ENCODE measurements around the gene DGKB. TPM values are rescaled to one million over a fixed set of nuclear protein-coding genes. Genes with fewer than 3 reads are reported as not detected.
A peak's percentile ranks its signal among the peaks of the same experiment; 100 is the strongest.

The DGKB gene
- total RNA-seq, 1 experiment from 2014 or later: 0.48 TPM

- BruUV-seq (replicated peaks): no TSS peak
- ChIA-PET CTCF (no interaction called here), POLR2A (ENCODE audit: unreplicated experiment) (no interaction called here)
- H3K79me2 ChIP-seq (ENCODE audit: low read depth): no peaks in the 10 kb centered on the region
- no peak overlapping the region for H3K4me2 ChIP-seq
- DNase-seq: no peak
- no peaks in the 10 kb centered on the region for H3K4me1 ChIP-seq (replicated peaks; ENCODE audit: insufficient read depth)
- intact Hi-C loops (cut with micrococcal nuclease; ENCODE audit: unreplicated experiment): no loop called here
- no peaks in the 10 kb centered on the region for H3K9me3 ChIP-seq (ENCODE audit: insufficient read depth, low read depth)
- H3K36me3 ChIP-seq (ENCODE audit: low read depth): no peaks in the 10 kb centered on the region
- H3K27me3 ChIP-seq (ENCODE audit: insufficient read depth, low read depth): no peaks in the 10 kb centered on the region
- no peaks in the 10 kb centered on the region for H4K20me1 ChIP-seq (ENCODE audit: insufficient read depth)
- H3K9me2 ChIP-seq (ENCODE audit: insufficient read depth): no peaks in the 10 kb centered on the region; the same call in 1 of the 2 replicates
- H3K27ac ChIP-seq: no peak overlapping the region
- 0 out of 2 replicates have a peak overlapping the region, but pooled peaks have one; percentile 13 for H2AFZ ChIP-seq
- H3K4me3 ChIP-seq: no peak overlapping the region
- no peaks in the 10 kb centered on the region for H3F3A ChIP-seq (ENCODE audit: insufficient read depth, low read depth)
- TF ChIP-seq, protein P1, sequence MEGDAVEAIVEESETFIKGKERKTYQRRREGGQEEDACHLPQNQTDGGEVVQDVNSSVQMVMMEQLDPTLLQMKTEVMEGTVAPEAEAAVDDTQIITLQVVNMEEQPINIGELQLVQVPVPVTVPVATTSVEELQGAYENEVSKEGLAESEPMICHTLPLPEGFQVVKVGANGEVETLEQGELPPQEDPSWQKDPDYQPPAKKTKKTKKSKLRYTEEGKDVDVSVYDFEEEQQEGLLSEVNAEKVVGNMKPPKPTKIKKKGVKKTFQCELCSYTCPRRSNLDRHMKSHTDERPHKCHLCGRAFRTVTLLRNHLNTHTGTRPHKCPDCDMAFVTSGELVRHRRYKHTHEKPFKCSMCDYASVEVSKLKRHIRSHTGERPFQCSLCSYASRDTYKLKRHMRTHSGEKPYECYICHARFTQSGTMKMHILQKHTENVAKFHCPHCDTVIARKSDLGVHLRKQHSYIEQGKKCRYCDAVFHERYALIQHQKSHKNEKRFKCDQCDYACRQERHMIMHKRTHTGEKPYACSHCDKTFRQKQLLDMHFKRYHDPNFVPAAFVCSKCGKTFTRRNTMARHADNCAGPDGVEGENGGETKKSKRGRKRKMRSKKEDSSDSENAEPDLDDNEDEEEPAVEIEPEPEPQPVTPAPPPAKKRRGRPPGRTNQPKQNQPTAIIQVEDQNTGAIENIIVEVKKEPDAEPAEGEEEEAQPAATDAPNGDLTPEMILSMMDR (conservative IDR thresholded peaks at IDR 0.05): no peak
- TF ChIP-seq EZH2 (IDR thresholded peaks at IDR 0.05; ENCODE audit: low read depth): no peak
Measured at GRCh38 chr7:14899030-14899429, 3.5 kb downstream of the DGKB start.

DNA sequence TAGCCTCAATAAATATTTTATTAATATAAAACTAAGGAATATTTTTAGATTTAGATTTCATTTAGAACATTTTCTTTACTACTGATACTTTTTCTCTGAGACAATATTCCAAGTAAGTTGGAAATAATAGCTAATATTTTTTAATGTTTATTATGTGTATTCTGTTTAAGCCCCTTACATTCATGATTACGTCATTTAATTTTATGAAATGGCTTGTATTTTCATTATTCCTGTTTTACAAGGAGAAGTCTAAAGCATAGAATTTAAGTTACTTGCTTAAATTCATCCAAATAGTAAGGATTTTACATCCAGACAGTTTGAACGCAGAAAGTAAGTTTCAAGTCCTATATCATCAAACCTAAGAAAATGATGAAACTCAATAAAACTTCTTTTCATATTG, 6.1 kb downstream of the DGKB start:
- Histone ChIP-seq H3K9me2 (ENCODE audit: insufficient read depth) (peaks cover 3% of the 10 kb centered on the region; the same call in 1 of the 2 replicates), H2AFZ (no peak overlapping the region), H3K4me1 (replicated peaks; ENCODE audit: insufficient read depth) (no peaks in the 10 kb centered on the region), H3K4me3 (no peak overlapping the region), H3F3A (ENCODE audit: insufficient read depth, low read depth) (no peaks in the 10 kb centered on the region), H3K27me3 (ENCODE audit: insufficient read depth, low read depth) (no peaks in the 10 kb centered on the region), H3K79me2 (ENCODE audit: low read depth) (no peaks in the 10 kb centered on the region), H4K20me1 (ENCODE audit: insufficient read depth) (no peaks in the 10 kb centered on the region), H3K27ac (no peak overlapping the region), H3K36me3 (ENCODE audit: low read depth) (no peaks in the 10 kb centered on the region), H3K9me3 (ENCODE audit: insufficient read depth, low read depth) (no peaks in the 10 kb centered on the region), H3K4me2 (no peak overlapping the region)
- intact Hi-C loops (cut with micrococcal nuclease; ENCODE audit: unreplicated experiment): no loop called here
- CTCF ChIA-PET: no interaction called here
- no peak for DNase-seq
- TF ChIP-seq EZH2 (IDR thresholded peaks at IDR 0.05; ENCODE audit: low read depth): no peak
- TF ChIP-seq, protein P1 (conservative IDR thresholded peaks at IDR 0.05): no peak
- BruUV-seq (replicated peaks): no TSS peak
- POLR2A ChIA-PET (ENCODE audit: unreplicated experiment): no interaction called here

- Histone ChIP-seq H2AFZ (no peak overlapping the region), H3K79me2 (ENCODE audit: low read depth) (no peaks in the 10 kb centered on the region), H3K4me2 (no peak overlapping the region), H3K4me3 (no peak overlapping the region), H3K36me3 (ENCODE audit: low read depth) (no peaks in the 10 kb centered on the region), H3K27ac (no peak overlapping the region), H3K9me2 (ENCODE audit: insufficient read depth) (peaks cover 3% of the 10 kb centered on the region; the same call in 1 of the 2 replicates), H4K20me1 (ENCODE audit: insufficient read depth) (no peaks in the 10 kb centered on the region), H3F3A (ENCODE audit: insufficient read depth, low read depth) (no peaks in the 10 kb centered on the region), H3K4me1 (replicated peaks; ENCODE audit: insufficient read depth) (no peaks in the 10 kb centered on the region), H3K9me3 (ENCODE audit: insufficient read depth, low read depth) (no peaks in the 10 kb centered on the region), H3K27me3 (ENCODE audit: insufficient read depth, low read depth) (no peaks in the 10 kb centered on the region)
- intact Hi-C loops (cut with micrococcal nuclease; ENCODE audit: unreplicated experiment): no loop called here
- no peak for TF ChIP-seq EZH2 (IDR thresholded peaks at IDR 0.05; ENCODE audit: low read depth)
- TF ChIP-seq, protein P1 (conservative IDR thresholded peaks at IDR 0.05): no peak
- ChIA-PET CTCF (interaction anchor here (0.6 kb wide), 1 partner anchor 443 kb away, joined by 3 read pairs; no protein-coding TSS in a partner anchor), POLR2A (ENCODE audit: unreplicated experiment) (interaction anchor here (0.7 kb wide), 1 partner anchor 1452 kb away, joined by 3 read pairs; no protein-coding TSS in a partner anchor)
- BruUV-seq (replicated peaks): no TSS peak
- DNase-seq: no peak
Measured at GRCh38 chr7:14894826-14895225, 7.7 kb downstream of the DGKB start.

Measured in PC-9 (cell line).